HepG2 (cell line): ENCODE results near the gene ADAM15. TPM values are rescaled to one million over a fixed set of nuclear protein-coding genes. Genes with fewer than 3 reads are reported as not detected.

Experiments used
- ATAC-seq: fragments of 200-7000 bp; cut with Tn5 transposase; 3 replicates; pipeline ENCODE4 v1.9.1; 2020; ENCODE audit warnings: mild to moderate bottlenecking, moderate library complexity
- BruUV-seq: library from RNA; stranded (reverse); fragments of 400-500 nt; replicated peaks from 2 replicates; lab custom pipeline; 2021; lab: Mats Ljungman, UMichigan
- CTCF ChIA-PET: fragments of 300-600 bp; formaldehyde crosslinking; extraction: SDS; loops from one replicate; lab custom pipeline; 2021; ENCODE audit warnings: low total read pairs, inconsistent platforms, low intra/inter-chr PET ratio; lab: Yijun Ruan, JAX
- POLR2A ChIA-PET: fragments of 350-600 bp; sonication (Branson Sonifier 250); formaldehyde crosslinking; loops from one replicate; lab custom pipeline; 2020; ENCODE audit warnings: antibody characterized with exemption, inconsistent platforms; lab: Yijun Ruan, JAX
- DNase-seq: peaks from one replicate; pipeline ENCODE4 v3.0.0-alpha.2; 2015; ENCODE audit warnings: low spot score
- FAIRE-seq: peaks from 3 replicates; lab custom pipeline; 2011; peaks lifted over from hg19 to GRCh38; lab: Jason Lieb, UNC
- H2AFZ ChIP-seq: one replicate; pipeline ENCODE4 v1.6.1; 2011; ENCODE audit warnings: low read length, inconsistent platforms
- H3K27ac ChIP-seq: fragments of 300-600 bp; 3 replicates; pipeline ENCODE4 v1.8.0; 2011; ENCODE audit warnings: mixed run types, mild to moderate bottlenecking, mixed read lengths, low read length, inconsistent platforms; ENCODE audit not compliant: insufficient read depth; ENCODE audit errors: extremely low read length
- H3K27me3 ChIP-seq, 2 experiments: fragments of 200-600 bp in 1 of 2; 2 replicates in 1 of 2; 3 replicates in 1 of 2; pipeline versions ENCODE4 v1.6.0 to v1.8.0; 2011; ENCODE audit warnings: low read length in 2 of 2, mild to moderate bottlenecking in 2 of 2, moderate library complexity in 2 of 2, inconsistent platforms in 1 of 2; ENCODE audit not compliant: insufficient read depth in 2 of 2, control insufficient read depth in 1 of 2
- H3K36me3 ChIP-seq, 2 experiments: fragments of 200-600 bp in 1 of 2; replicated peaks in 1 of 2; 2 replicates in 1 of 2; 3 replicates in 1 of 2; pipeline versions ENCODE4 v1.5.1 to v1.8.0; 2011; ENCODE audit warnings: low read length in 2 of 2, inconsistent platforms in 1 of 2; ENCODE audit not compliant: insufficient read depth in 2 of 2, control insufficient read depth in 1 of 2
- H3K4me1 ChIP-seq: 2 replicates; pipeline ENCODE4 v1.5.1; 2012; ENCODE audit warnings: low read length, inconsistent platforms; ENCODE audit not compliant: insufficient read depth
- H3K4me2 ChIP-seq: 2 replicates; pipeline ENCODE4 v1.6.0; 2011; ENCODE audit warnings: low read depth, low read length, inconsistent platforms
- H3K4me3 ChIP-seq, 3 experiments: fragments of 200-600 bp in 1 of 3; sonication (generic), shearing (Covaris generic) in 1 of 3; replicated peaks in 1 of 3; 2 replicates each; pipeline ENCODE4 v1.5.1; 2011 to 2016; ENCODE audit warnings: low read length in 3 of 3, inconsistent platforms in 2 of 3, low read depth in 2 of 3, mild to moderate bottlenecking in 2 of 3, control low read depth in 1 of 3, mixed read lengths in 1 of 3; ENCODE audit not compliant: insufficient read depth in 1 of 3
- H3K79me2 ChIP-seq: one replicate; pipeline ENCODE4 v1.6.1; 2011; ENCODE audit warnings: low read length, inconsistent platforms; ENCODE audit not compliant: insufficient read depth
- H3K9ac ChIP-seq: 2 replicates; pipeline ENCODE4 v1.6.0; 2011; ENCODE audit warnings: mild to moderate bottlenecking, low read depth, low read length, inconsistent platforms; ENCODE audit not compliant: insufficient read depth
- H3K9me3 ChIP-seq: 2 replicates; pipeline ENCODE4 v1.5.1; 2012; ENCODE audit warnings: mild to moderate bottlenecking, low read length
- H4K20me1 ChIP-seq: 2 replicates; pipeline ENCODE4 v1.6.0; 2011; ENCODE audit warnings: inconsistent platforms, mild to moderate bottlenecking, low read length, moderate library complexity; ENCODE audit not compliant: insufficient read depth
- E2F1 ChIP-seq: sonication (generic); formaldehyde crosslinking; IDR thresholded peaks from 2 replicates; pipeline ENCODE4 v1.5.0; 2020; ENCODE audit warnings: missing genetic modification reagents
- KAT8 ChIP-seq: IDR thresholded peaks from 2 replicates; pipeline ENCODE4 v1.6.1; 2016; ENCODE audit warnings: missing genetic modification reagents, missing compliant biosample characterization
- MYPOP ChIP-seq: sonication (generic); formaldehyde crosslinking; IDR thresholded peaks from 2 replicates; pipeline ENCODE4 v1.8.1; 2023; ENCODE audit warnings: mild to moderate bottlenecking, moderate library complexity, missing genetic modification reagents
- NR3C1 ChIP-seq: sonication (generic); formaldehyde crosslinking; IDR thresholded peaks from 2 replicates; pipeline ENCODE4 v1.4.0; 2020; ENCODE audit warnings: missing genetic modification reagents
- PCBP1 ChIP-seq: fragments of 200-400 bp; formaldehyde crosslinking; IDR thresholded peaks from 2 replicates; pipeline ENCODE4 v1.6.1; 2017; ENCODE audit warnings: mild to moderate bottlenecking, low read depth, low read length, borderline replicate concordance
- RXRB ChIP-seq: IDR thresholded peaks from 2 replicates; pipeline ENCODE4 v1.6.1; 2016; ENCODE audit warnings: borderline replicate concordance, missing genetic modification reagents, missing compliant biosample characterization
- SMAD9 ChIP-seq: sonication (generic); formaldehyde crosslinking; IDR thresholded peaks from 2 replicates; pipeline ENCODE4 v1.5.1; 2020; ENCODE audit warnings: mild to moderate bottlenecking, missing genetic modification reagents
- SOX13 ChIP-seq, 3 experiments: fragments of 450-650 bp in 1 of 3; sonication (generic) in 1 of 3; formaldehyde crosslinking in 1 of 3; IDR thresholded peaks in 2 of 3; conservative IDR thresholded peaks in 1 of 3; 2 replicates each; pipeline versions ENCODE4 v1.5.0 to v1.6.1; 2016 to 2020; ENCODE audit warnings: antibody characterized with exemption in 1 of 3, mild to moderate bottlenecking in 1 of 3, missing compliant biosample characterization in 1 of 3, missing genetic modification reagents in 1 of 3, moderate library complexity in 1 of 3
- SP1 ChIP-seq, 2 experiments: fragments of 450-650 bp in 1 of 2; sonication (generic) in 1 of 2; formaldehyde crosslinking in 1 of 2; IDR thresholded peaks; 2 replicates each; pipeline versions ENCODE4 v1.4.0 to v1.6.1; 2016 to 2020; ENCODE audit warnings: missing genetic modification reagents in 1 of 2
- WGBS: methylation state at CpG from one replicate; pipeline ENCODE4 v1.1.6; 2017; ENCODE audit warnings: low lambda C conversion rate; 5-methylcytosine and 5-hydroxymethylcytosine counted together
- in situ Hi-C: cut with HindIII; loops from 2 replicates; pipeline ENCODE4 v1.10.0; 2017; ENCODE audit warnings: low pct_unique_long_range_greater_than_20kb; ENCODE audit not compliant: extremely low pct_ligation_motif_present
- intact Hi-C: fragments of 100-400 bp; cut with micrococcal nuclease; formaldehyde crosslinking; loops from one replicate; pipeline ENCODE4 v1.10.0; 2022; ENCODE audit not compliant: unreplicated experiment
- polyA plus RNA-seq, 8 experiments: library from polyadenylated mRNA; depleted of rRNA in 3 of 8; stranded (reverse) in 7 of 8; unstranded in 1 of 8; fragments of >200 nt; fragmentation: Illumina TruSeq in 4 of 8; extraction: Trizol in 4 of 8; gene quantifications; 2 replicates each; pipeline versions ENCODE4 v1.2.1 to v1.2.3, GENCODE V29; 2011 to 2016; ENCODE audit warnings: low read depth in 4 of 8, missing spikeins in 1 of 8, mixed read lengths in 1 of 8; ENCODE audit not compliant: insufficient read depth in 1 of 8
- total RNA-seq, 5 experiments: library from RNA; depleted of rRNA; stranded (reverse); fragments of >200 nt; fragmentation: Illumina TruSeq; extraction: Trizol; gene quantifications; 2 replicates each; pipeline ENCODE4 v1.2.3, GENCODE V29; 2016; ENCODE audit warnings: low read depth in 1 of 5

The ADAM15 gene
- total and polyA plus RNA-seq, 2 of the 13 experiments (the other 11 are each of a cell fraction or from before 2014, with no cell fraction given): 17.9 to 25.6 TPM

GRCh38 chr1:155092131-155092530 lies 41.0 kb downstream of the ADAM15 start:
- H2AFZ ChIP-seq: no peak overlapping the region
- in situ Hi-C loops (loop anchor here (5.0 kb wide), 2 partner anchors 35 to 75 kb away; partner anchors contain the start of gene EFNA1), intact Hi-C loops (loop anchor here (5.0 kb wide), 1 partner anchor 35 kb away; the partner anchor contains the start of gene EFNA1)
- WGBS: 92% methylated on average over 4 of the region's 6 CpGs
- CTCF ChIA-PET: interaction anchor here (4.7 to 6.6 kb wide), 2 partner anchors 43 to 75 kb away, joined by 18 to 165 read pairs; partner anchors contain the start of gene SLC50A1
- peaks cover 0 to 2% of the 10 kb centered on the region in 2 experiments; a peak in 1 of 5 replicates for H3K27me3 ChIP-seq
- H3K27ac ChIP-seq: no peak overlapping the region
- ATAC-seq: no peak
- H3K4me3 ChIP-seq: peak overlapping the region in 1 of 3 experiments; percentile 54; a peak in 1 of 6 replicates
- FAIRE-seq: no peak
- no peak for TF ChIP-seq SOX13 (IDR thresholded peaks at IDR 0.05)
- TF ChIP-seq SOX13 (CRISPR knock-in tag; conservative IDR thresholded peaks at IDR 0.05 in 1 of 2, IDR thresholded peaks at IDR 0.05 in 1 of 2): no peak
- 0 out of 2 replicates have a peak, but pooled peaks have one; percentile 4 for TF ChIP-seq PCBP1
- TF ChIP-seq, all 625 proteins: peak for 1
- no peaks in the 10 kb centered on the region for H3K36me3 ChIP-seq
- H3K4me1 ChIP-seq: peaks cover 72% of the 10 kb centered on the region
- POLR2A ChIA-PET: interaction anchor here (0.9 to 2.2 kb wide), 11 partner anchors 8 to 81 kb away, joined by 3 to 75 read pairs (median 8); partner anchors contain the start of genes ADAM15, EFNA1, KRTCAP2 and SLC50A1
- peak overlapping the region; percentile 19; the same call in 1 of the 2 replicates for H3K4me2 ChIP-seq
- no TSS peak for BruUV-seq
- H3K9ac ChIP-seq: no peak overlapping the region
- no peaks in the 10 kb centered on the region for H3K9me3 ChIP-seq
- no peaks in the 10 kb centered on the region for H4K20me1 ChIP-seq
- no peak for DNase-seq
- H3K79me2 ChIP-seq: no peaks in the 10 kb centered on the region

- DNase-seq: no peak
- H3K27ac ChIP-seq: no peak overlapping the region
- FAIRE-seq: no peak
- H3K4me1 ChIP-seq: peaks cover 67% of the 10 kb centered on the region
- intact Hi-C loops: loop anchor here (5.0 kb wide), 1 partner anchor 35 kb away; the partner anchor contains the start of gene EFNA1
- in situ Hi-C loops: loop anchor here (5.0 kb wide), 2 partner anchors 35 to 75 kb away; partner anchors contain the start of gene EFNA1
- POLR2A ChIA-PET: interaction anchor here (1.8 to 2.1 kb wide), 2 partner anchors 33 to 80 kb away, joined by 19 to 75 read pairs; partner anchors contain the start of genes EFNA1 and KRTCAP2
- H2AFZ ChIP-seq: no peak overlapping the region
- WGBS: 90% methylated on average over 12 of the region's 12 CpGs
- CTCF ChIA-PET: interaction anchor here (4.7 to 6.6 kb wide), 2 partner anchors 42 to 75 kb away, joined by 18 to 165 read pairs; partner anchors contain the start of gene SLC50A1
- no peaks in the 10 kb centered on the region for H3K36me3 ChIP-seq
- no TSS peak for BruUV-seq
- peaks cover 0 to 2% of the 10 kb centered on the region in 2 experiments; a peak in 1 of 5 replicates for H3K27me3 ChIP-seq
- no peaks in the 10 kb centered on the region for H3K79me2 ChIP-seq
- H3K4me3 ChIP-seq: no peak overlapping the region
- no peaks in the 10 kb centered on the region for H4K20me1 ChIP-seq
- peak overlapping the region; percentile 19; the same call in 1 of the 2 replicates for H3K4me2 ChIP-seq
- no peak overlapping the region for H3K9ac ChIP-seq
- H3K9me3 ChIP-seq: no peaks in the 10 kb centered on the region
- ATAC-seq: no peak
- TF ChIP-seq RXRB (CRISPR knock-in tag) (no peak), SMAD9 (no peak), KAT8 (CRISPR knock-in tag) (no peak), NR3C1 (CRISPR knock-in tag) (no peak), MYPOP (CRISPR knock-in tag) (no peak), E2F1 (CRISPR knock-in tag) (no peak), SP1 (IDR thresholded peaks at IDR 0.05) (no peak), SP1 (CRISPR knock-in tag; IDR thresholded peaks at IDR 0.05) (no peak)
These were observed 41.5 kb downstream of the ADAM15 start for GRCh38 chr1:155092641-155093040.
